ENCODE measurements around the gene SLC25A33.
A peak's percentile ranks its signal among the peaks of the same experiment; 100 is the strongest.

- TF ChIP-seq CTCF (IDR thresholded peaks at IDR 0.05 in 4 of 5, conservative IDR thresholded peaks at IDR 0.05 in 1 of 5): peak in 3 of 5 experiments; percentile 20 to 60 (median 31)
- TF ChIP-seq POLR2A (IDR thresholded peaks at IDR 0.05): peak; percentile 100
These were observed at the start of gene SLC25A33 for GRCh38 chr1:9539165-9539828.
